Esophagus muscularis mucosa (tissue), 4 donors: Measurements from ENCODE around the gene ST6GALNAC6.

Source experiments
- CTCF ChIP-seq, 3 experiments: fragments of 200-600 bp in 2 of 3; fragments of 450-650 bp in 1 of 3; sonication (generic) in 2 of 3; IDR thresholded peaks; one replicate each; pipeline ENCODE4 v1.5.1; 2017 to 2019; ENCODE audit warnings: antibody characterized with exemption in 3 of 3, mild to moderate bottlenecking in 2 of 3, moderate library complexity in 1 of 3
- EP300 ChIP-seq: sonication (generic); formaldehyde crosslinking; IDR thresholded peaks from one replicate; pipeline ENCODE4 v1.6.1; 2017; ENCODE audit warnings: antibody characterized with exemption
- POLR2A ChIP-seq: fragments of 450-650 bp; IDR thresholded peaks from one replicate; pipeline ENCODE4 v1.6.1; 2017; ENCODE audit warnings: antibody characterized with exemption, moderate library complexity, mild to moderate bottlenecking, low read depth
- POLR2AphosphoS5 ChIP-seq, 2 donors: sonication (generic); formaldehyde crosslinking; IDR thresholded peaks; one replicate each; pipeline ENCODE4 v1.6.1; 2017; ENCODE audit warnings: antibody characterized with exemption in 2 of 2

- TF ChIP-seq CTCF (IDR thresholded peaks at IDR 0.05) (no peak), POLR2AphosphoS5 (IDR thresholded peaks at IDR 0.05) (no peak), POLR2A (no peak), EP300 (no peak)
Measured at GRCh38 chr9:127855522-127855921, 43.9 kb downstream of the ST6GALNAC6 start.
